Astrocyte (in vitro differentiated cells and primary cell): ENCODE measurements around the gene SYAP1. TPM values are rescaled to one million over a fixed set of nuclear protein-coding genes. Genes with fewer than 3 reads are reported as not detected.

Experiments used
- DNase-seq: peaks from one replicate; pipeline ENCODE4 v3.0.0-alpha.2; 2010; ENCODE audit warnings: low read depth
- FAIRE-seq: peaks from 2 replicates; lab custom pipeline; 2011; peaks lifted over from hg19 to GRCh38; lab: Jason Lieb, UNC
- H2AFZ ChIP-seq: 2 replicates; pipeline ENCODE4 v1.6.0; 2012; ENCODE audit warnings: low read depth, low read length, inconsistent platforms
- H3K27ac ChIP-seq: 2 replicates; pipeline ENCODE4 v1.5.1; 2011; ENCODE audit warnings: low read depth, low read length, inconsistent platforms
- H3K27me3 ChIP-seq: 2 replicates; pipeline ENCODE4 v1.6.0; 2011; ENCODE audit warnings: low read length, inconsistent platforms; ENCODE audit not compliant: insufficient read depth
- H3K36me3 ChIP-seq: 2 replicates; pipeline ENCODE4 v1.5.1; 2011; ENCODE audit warnings: low read length, inconsistent platforms; ENCODE audit not compliant: insufficient read depth
- H3K4me1 ChIP-seq: 2 replicates; pipeline ENCODE4 v1.5.1; 2011; ENCODE audit warnings: low read length, inconsistent platforms; ENCODE audit not compliant: insufficient read depth
- H3K4me2 ChIP-seq: 2 replicates; pipeline ENCODE4 v1.6.0; 2012; ENCODE audit warnings: low read length, inconsistent platforms
- H3K4me3 ChIP-seq: 2 replicates; pipeline ENCODE4 v1.5.1; 2011; ENCODE audit warnings: low read depth, mild to moderate bottlenecking, low read length, inconsistent platforms; ENCODE audit not compliant: insufficient read depth
- H3K79me2 ChIP-seq: 2 replicates; pipeline ENCODE4 v1.6.0; 2012; ENCODE audit warnings: mild to moderate bottlenecking, low read length, inconsistent platforms; ENCODE audit not compliant: insufficient read depth
- H3K9ac ChIP-seq: 2 replicates; pipeline ENCODE4 v1.6.0; 2012; ENCODE audit warnings: mild to moderate bottlenecking, low read length, inconsistent platforms
- H3K9me3 ChIP-seq: 2 replicates; pipeline ENCODE4 v1.5.1; 2012; ENCODE audit warnings: low read depth, mild to moderate bottlenecking, low read length, inconsistent platforms; ENCODE audit not compliant: insufficient read depth
- H4K20me1 ChIP-seq: 2 replicates; pipeline ENCODE4 v1.6.0; 2012; ENCODE audit warnings: low read length, inconsistent platforms; ENCODE audit not compliant: insufficient read depth
- H3K27ac Mint-ChIP-seq: one replicate; pipeline ENCODE4 v1.8.0; 2021; ENCODE audit warnings: mild to moderate bottlenecking, mixed read lengths; ENCODE audit not compliant: unreplicated experiment
- H3K27me3 Mint-ChIP-seq: one replicate; pipeline ENCODE4 v1.8.0; 2021; ENCODE audit warnings: low read depth, mixed read lengths; ENCODE audit not compliant: unreplicated experiment
- H3K36me3 Mint-ChIP-seq: one replicate; pipeline ENCODE4 v1.8.0; 2021; ENCODE audit warnings: low read depth, mixed read lengths; ENCODE audit not compliant: unreplicated experiment
- H3K4me1 Mint-ChIP-seq: one replicate; pipeline ENCODE4 v1.8.0; 2021; ENCODE audit warnings: low read depth, mixed read lengths; ENCODE audit not compliant: unreplicated experiment
- H3K4me3 Mint-ChIP-seq: one replicate; pipeline ENCODE4 v1.8.0; 2021; ENCODE audit warnings: mild to moderate bottlenecking, moderate library complexity, mixed read lengths; ENCODE audit not compliant: unreplicated experiment
- H3K9me3 Mint-ChIP-seq: one replicate; pipeline ENCODE4 v1.8.0; 2021; ENCODE audit warnings: mild to moderate bottlenecking, mixed read lengths; ENCODE audit not compliant: unreplicated experiment
- CTCF ChIP-seq: IDR thresholded peaks from 2 replicates; pipeline ENCODE4 v1.5.1; 2011; ENCODE audit warnings: low read depth, mild to moderate bottlenecking, inconsistent platforms, low read length, moderate library complexity; ENCODE audit not compliant: insufficient read depth
- EZH2 ChIP-seq: IDR thresholded peaks from 2 replicates; pipeline ENCODE4 v1.6.1; 2012; ENCODE audit warnings: mild to moderate bottlenecking, low read length, inconsistent platforms; ENCODE audit not compliant: insufficient read depth
- total RNA-seq: library from RNA; stranded (reverse); gene quantifications from 2 replicates; pipeline ENCODE4 v1.2.1, GENCODE V29; 2021

Gene SYAP1
- total RNA-seq, 1 donor from 2014 or later, result 35.5 TPM

GRCh38 chrX:16708016-16708415 lies 11.4 kb upstream of the SYAP1 start:
- Mint-ChIP-seq H3K27me3 (no peaks in the 10 kb centered on the region), H3K9me3 (no peaks in the 10 kb centered on the region), H3K36me3 (peaks cover 2% of the 10 kb centered on the region), H3K27ac (no peak overlapping the region), H3K4me1 (peaks cover 2% of the 10 kb centered on the region), H3K4me3 (no peak overlapping the region)
- Histone ChIP-seq H4K20me1 (no peaks in the 10 kb centered on the region), H3K36me3 (no peaks in the 10 kb centered on the region), H3K27me3 (no peaks in the 10 kb centered on the region), H3K27ac (no peak overlapping the region), H3K4me1 (peaks cover 4% of the 10 kb centered on the region), H3K9me3 (no peaks in the 10 kb centered on the region), H3K79me2 (peaks cover 4% of the 10 kb centered on the region), H2AFZ (no peak overlapping the region), H3K9ac (no peak overlapping the region), H3K4me3 (no peak overlapping the region), H3K4me2 (no peak overlapping the region)
- DNase-seq (peak; percentile 51), FAIRE-seq (no peak)
- TF ChIP-seq EZH2 (no peak), CTCF (no peak)

- DNase-seq (no peak), FAIRE-seq (peak; percentile 64)
- TF ChIP-seq EZH2 (no peak), CTCF (no peak)
- H3K27me3 ChIP-seq, result no peaks in the 10 kb centered on the region
- peak overlapping the region; percentile 94 for H2AFZ ChIP-seq
- H4K20me1 ChIP-seq, result no peaks in the 10 kb centered on the region
- H3K79me2 ChIP-seq, result peaks cover 4% of the 10 kb centered on the region
- H3K9me3 ChIP-seq, result no peaks in the 10 kb centered on the region
- H3K9ac ChIP-seq, result peak overlapping the region; percentile 80
- peak overlapping the region; percentile 87 for H3K4me2 ChIP-seq
- H3K27ac Mint-ChIP-seq, result no peak overlapping the region
- H3K36me3 ChIP-seq, result no peaks in the 10 kb centered on the region
- peaks cover 2% of the 10 kb centered on the region for H3K4me1 Mint-ChIP-seq
- H3K4me3 ChIP-seq, result peak overlapping the region; percentile 77
- no peaks in the 10 kb centered on the region for H3K36me3 Mint-ChIP-seq
- H3K9me3 Mint-ChIP-seq, result no peaks in the 10 kb centered on the region
- no peak overlapping the region for H3K27ac ChIP-seq
- no peaks in the 10 kb centered on the region for H3K27me3 Mint-ChIP-seq
- H3K4me1 ChIP-seq, result peaks cover 4% of the 10 kb centered on the region
- H3K4me3 Mint-ChIP-seq, result peak overlapping the region; percentile 93
Observed at GRCh38 chrX:16711219-16711811, 8.1 kb upstream of the SYAP1 start.

DNA sequence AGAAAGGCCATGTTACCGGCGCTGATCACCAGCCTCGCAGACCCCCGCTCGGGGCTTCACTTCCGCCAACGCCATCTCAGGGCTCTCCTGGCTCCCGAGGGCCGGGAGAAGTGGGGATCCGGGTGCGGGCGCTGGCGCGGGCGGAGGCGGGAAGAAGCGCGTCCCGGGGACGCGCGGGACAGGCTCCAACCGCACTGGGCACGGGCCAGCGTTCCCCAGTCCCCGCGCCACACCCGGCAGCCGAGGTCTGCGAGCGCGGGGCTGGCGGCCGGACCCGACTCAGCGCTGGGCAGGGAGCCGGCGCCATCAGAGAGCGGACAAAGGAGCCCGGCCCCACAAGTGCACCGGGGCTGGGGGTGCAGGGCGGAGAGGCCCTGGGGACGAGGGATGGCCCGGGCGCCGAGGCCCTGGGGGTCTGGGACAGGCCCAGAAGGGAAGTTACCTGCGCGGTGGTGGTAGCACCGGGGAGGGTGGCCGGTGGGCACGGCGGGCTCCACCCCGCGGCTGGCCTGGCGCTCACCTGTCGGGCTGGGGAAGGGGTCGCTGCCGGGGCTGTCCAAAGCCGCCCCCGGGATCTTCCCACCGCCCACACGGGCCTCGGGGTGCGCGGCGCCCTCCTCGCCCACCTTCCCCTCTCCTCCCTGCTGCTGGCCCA lies 7.4 kb upstream of the SYAP1 start:
- Histone ChIP-seq H3K4me2 (peak overlapping the region; percentile 87), H3K9ac (peak overlapping the region; percentile 80), H3K27ac (peak overlapping the region; percentile 47), H3K79me2 (peaks cover 4% of the 10 kb centered on the region), H3K4me3 (peak overlapping the region; percentile 77), H3K4me1 (peaks cover 4% of the 10 kb centered on the region), H2AFZ (peak overlapping the region; percentile 94), H4K20me1 (no peaks in the 10 kb centered on the region), H3K9me3 (no peaks in the 10 kb centered on the region), H3K27me3 (no peaks in the 10 kb centered on the region), H3K36me3 (no peaks in the 10 kb centered on the region)
- Mint-ChIP-seq H3K27me3 (no peaks in the 10 kb centered on the region), H3K36me3 (no peaks in the 10 kb centered on the region), H3K9me3 (no peaks in the 10 kb centered on the region), H3K27ac (peak overlapping the region; percentile 47), H3K4me3 (peak overlapping the region; percentile 93), H3K4me1 (peaks cover 2% of the 10 kb centered on the region)
- FAIRE-seq, result no peak
- peak; percentile 47 for TF ChIP-seq EZH2
- TF ChIP-seq CTCF, result no peak
- DNase-seq, result no peak
